VCaP (cell line): Measurements from ENCODE around the gene CPM.

Experiments
- H3K27ac ChIP-seq: fragments of 450-650 bp; 2 replicates; pipeline ENCODE4 v1.5.1; 2017
- CTCF ChIP-seq: fragments of 450-650 bp; conservative IDR thresholded peaks from 2 replicates; pipeline ENCODE4 v1.5.1; 2017; ENCODE audit warnings: mild to moderate bottlenecking, moderate library complexity

CPM gene

GRCh38 chr12:68956466-68956865, 23.5 kb upstream of the CPM start:
- no peak for TF ChIP-seq CTCF
- no peak overlapping the region for H3K27ac ChIP-seq

DNA sequence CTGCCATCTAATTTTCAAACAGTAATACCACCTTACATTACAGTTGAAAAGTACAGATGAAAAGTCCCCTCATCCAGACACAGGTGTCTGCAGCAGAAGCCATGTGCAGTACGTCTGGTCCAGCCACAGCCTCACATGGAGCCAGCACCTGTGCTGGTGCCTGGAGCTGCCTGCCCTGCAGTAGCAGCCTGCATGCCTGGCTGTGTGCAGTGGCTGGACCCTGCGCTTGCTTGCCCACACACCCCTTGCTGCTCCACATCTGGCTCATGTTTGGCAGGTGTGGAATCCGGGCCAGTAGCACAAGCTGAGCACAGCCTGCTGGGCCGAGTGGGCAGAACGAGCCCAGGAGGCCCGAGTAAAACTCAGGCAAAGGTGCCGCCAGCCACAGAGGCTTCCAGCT, 21.8 kb upstream of the CPM start:
- H3K27ac ChIP-seq = no peak overlapping the region
- no peak for TF ChIP-seq CTCF

DNA sequence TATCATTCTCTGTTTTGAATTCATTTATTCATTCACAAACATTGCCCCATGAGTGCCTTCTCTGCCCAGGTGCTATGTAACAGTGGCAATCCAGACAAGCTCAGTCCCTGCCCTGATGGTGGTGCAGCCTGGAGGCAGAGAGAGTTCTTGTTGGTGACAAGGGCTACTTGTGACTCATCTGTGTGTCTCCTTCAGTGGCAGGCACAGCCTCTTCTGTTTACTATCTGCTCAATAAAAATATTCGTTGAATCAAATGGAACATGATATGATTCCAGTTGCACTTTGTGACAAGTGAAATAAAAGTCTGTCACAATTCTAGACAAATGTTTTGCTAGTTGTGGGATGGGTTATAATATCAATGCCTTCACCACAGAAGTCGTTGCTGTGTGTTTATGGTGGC, 20.6 kb upstream of the CPM start:
- no peak for TF ChIP-seq CTCF
- no peak overlapping the region for H3K27ac ChIP-seq

DNA sequence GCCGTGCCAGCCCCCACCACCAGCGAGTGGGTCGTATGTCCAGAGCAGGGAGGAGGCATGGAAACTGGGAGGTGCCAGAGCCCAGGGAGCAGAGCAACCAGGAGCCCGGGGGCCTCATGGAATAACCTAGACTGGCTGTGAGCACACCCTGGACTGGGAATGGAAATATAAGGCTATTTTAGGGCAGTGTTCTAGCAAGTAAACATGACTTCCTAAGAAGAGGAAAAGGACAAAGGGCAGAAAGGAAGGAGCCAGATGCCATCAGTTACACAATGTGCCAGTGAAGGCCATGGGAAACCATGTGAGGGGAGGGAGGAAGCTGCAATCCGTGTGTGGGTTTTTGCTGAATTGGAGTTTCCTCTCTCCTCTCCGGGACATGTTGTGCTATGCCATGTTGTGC, 18.7 kb upstream of the CPM start:
- no peak for TF ChIP-seq CTCF
- no peak overlapping the region for H3K27ac ChIP-seq

GRCh38 chr12:68950511-68950910, 17.5 kb upstream of the CPM start:
- no peak overlapping the region for H3K27ac ChIP-seq
- no peak for TF ChIP-seq CTCF

DNA sequence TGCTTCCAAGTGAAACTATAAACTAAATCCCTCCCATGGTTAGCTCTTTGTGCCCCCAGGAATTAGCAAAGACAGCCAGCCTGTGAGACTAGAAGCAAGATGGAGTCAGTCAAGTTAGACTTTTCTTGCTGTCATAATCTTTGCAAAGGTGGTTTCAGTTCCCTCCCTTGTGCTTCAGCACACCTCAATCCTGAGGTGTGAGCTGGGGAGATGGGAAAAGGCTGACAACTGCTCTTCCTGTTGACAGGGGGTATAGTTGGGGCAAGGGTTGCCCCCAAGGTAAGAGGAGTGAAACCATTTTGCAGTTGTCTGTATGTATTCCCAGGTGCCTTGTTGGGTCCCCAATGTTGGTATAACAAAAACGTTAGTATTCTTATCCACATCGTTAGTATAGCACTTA, 12.3 kb upstream of the CPM start:
- no peak overlapping the region for H3K27ac ChIP-seq
- TF ChIP-seq CTCF = no peak

- no peak for TF ChIP-seq CTCF
- H3K27ac ChIP-seq = no peak overlapping the region
Measured at GRCh38 chr12:68944296-68945076, 11.5 kb upstream of the CPM start.
